Prostate gland (tissue), 2 donors: ENCODE results near the gene ADARB2.

Source experiments
- POLR2A ChIP-seq: fragments of 450-650 bp; IDR thresholded peaks from one replicate; pipeline ENCODE4 v1.6.1; 2016; ENCODE audit warnings: antibody characterized with exemption, mild to moderate bottlenecking
- TF ChIP-seq, protein P1 (sequence below), 4 experiments: fragments of 200-600 bp in 2 of 4; fragments of 450-650 bp in 2 of 4; sonication (generic) in 2 of 4; IDR thresholded peaks; 1 replicate in 3 of 4; 2 replicates in 1 of 4; pipeline ENCODE4 v1.5.1; 2016 to 2019; ENCODE audit warnings: antibody characterized with exemption in 4 of 4, mild to moderate bottlenecking in 2 of 4, moderate library complexity in 2 of 4

DNA sequence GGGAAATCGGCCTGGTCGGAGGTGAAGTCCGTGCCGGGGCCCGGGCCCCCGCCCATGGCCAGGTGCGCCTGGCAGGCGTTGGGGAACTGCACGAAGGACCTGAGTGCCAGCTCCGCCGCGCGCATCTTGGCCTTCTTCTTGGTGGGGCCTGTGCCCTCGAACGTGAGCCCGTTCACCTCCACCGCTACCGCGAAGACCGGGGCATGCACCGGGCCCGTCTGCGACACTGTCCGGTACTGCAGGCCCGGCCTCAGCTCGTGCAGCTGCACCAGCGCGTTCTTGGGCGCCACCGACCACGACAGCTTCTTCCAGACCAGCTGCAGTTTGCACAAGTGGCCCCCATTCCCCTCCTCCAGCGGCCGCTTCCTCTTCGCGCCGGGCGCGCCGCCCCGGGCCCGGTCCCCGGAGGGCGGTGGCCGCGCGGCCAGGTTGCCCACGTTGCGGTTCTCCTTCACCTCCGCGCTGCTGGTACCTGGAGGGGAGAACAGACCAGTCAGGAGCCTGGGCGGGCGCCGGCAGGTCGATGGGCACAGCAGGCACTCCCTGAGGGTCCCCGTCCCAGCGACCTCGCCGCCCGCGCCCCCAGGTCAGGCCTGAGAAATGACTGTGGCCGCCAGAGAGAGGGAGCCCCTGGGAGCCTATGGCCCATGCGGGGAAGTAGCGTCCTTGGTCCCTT lies 373.7 kb downstream of the ADARB2 start:
- TF ChIP-seq POLR2A, result no peak
- TF ChIP-seq, protein P1, sequence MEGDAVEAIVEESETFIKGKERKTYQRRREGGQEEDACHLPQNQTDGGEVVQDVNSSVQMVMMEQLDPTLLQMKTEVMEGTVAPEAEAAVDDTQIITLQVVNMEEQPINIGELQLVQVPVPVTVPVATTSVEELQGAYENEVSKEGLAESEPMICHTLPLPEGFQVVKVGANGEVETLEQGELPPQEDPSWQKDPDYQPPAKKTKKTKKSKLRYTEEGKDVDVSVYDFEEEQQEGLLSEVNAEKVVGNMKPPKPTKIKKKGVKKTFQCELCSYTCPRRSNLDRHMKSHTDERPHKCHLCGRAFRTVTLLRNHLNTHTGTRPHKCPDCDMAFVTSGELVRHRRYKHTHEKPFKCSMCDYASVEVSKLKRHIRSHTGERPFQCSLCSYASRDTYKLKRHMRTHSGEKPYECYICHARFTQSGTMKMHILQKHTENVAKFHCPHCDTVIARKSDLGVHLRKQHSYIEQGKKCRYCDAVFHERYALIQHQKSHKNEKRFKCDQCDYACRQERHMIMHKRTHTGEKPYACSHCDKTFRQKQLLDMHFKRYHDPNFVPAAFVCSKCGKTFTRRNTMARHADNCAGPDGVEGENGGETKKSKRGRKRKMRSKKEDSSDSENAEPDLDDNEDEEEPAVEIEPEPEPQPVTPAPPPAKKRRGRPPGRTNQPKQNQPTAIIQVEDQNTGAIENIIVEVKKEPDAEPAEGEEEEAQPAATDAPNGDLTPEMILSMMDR (IDR thresholded peaks at IDR 0.05), result no peak
